ENCODE data around the gene CADPS2. TPM values are rescaled to one million over a fixed set of nuclear protein-coding genes. Genes with fewer than 3 reads are reported as not detected.

The CADPS2 gene
- total and polyA plus RNA-seq, 2 donors (not counting 1 experiment from before 2014, with no cell fraction given) = 11.5 to 32.2 TPM

DNA sequence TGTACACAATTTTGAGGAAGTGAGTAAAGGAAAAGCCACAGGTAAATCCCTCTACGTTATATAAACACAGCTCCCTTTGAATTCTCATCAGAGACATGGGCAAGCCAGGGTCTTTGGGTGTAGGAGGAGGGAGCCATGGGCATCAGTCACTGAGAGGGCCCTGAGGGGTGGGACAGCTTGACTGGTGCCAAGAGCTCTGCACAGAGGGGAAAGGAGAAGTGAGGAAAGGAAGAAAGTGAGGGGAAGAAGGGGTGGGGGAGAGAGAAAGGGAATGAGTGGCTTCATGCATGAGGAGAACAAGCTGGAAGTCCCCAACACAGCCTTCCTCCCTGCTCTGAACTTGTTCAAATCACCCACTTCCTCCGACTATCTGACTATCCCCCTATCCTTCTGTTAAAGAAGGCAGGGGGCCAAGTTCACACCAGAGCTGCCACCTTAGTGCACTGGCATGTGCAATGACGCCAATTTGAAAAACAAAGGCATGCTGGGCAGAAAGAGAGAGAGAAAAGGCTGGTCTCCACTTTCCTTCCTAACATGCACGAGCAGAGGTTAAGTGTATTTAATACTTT is 167.2 kb downstream of the CADPS2 start:
- Histone ChIP-seq H3K4me3 (replicated peaks in 1 of 4; ENCODE audit: control extremely low read depth in 1 of 4, insufficient read depth in 1 of 4, low read depth in 3 of 4, low read length in 4 of 4) (no peak overlapping the region), H3K9ac (ENCODE audit: insufficient read depth, low read length) (no peak overlapping the region)

DNA sequence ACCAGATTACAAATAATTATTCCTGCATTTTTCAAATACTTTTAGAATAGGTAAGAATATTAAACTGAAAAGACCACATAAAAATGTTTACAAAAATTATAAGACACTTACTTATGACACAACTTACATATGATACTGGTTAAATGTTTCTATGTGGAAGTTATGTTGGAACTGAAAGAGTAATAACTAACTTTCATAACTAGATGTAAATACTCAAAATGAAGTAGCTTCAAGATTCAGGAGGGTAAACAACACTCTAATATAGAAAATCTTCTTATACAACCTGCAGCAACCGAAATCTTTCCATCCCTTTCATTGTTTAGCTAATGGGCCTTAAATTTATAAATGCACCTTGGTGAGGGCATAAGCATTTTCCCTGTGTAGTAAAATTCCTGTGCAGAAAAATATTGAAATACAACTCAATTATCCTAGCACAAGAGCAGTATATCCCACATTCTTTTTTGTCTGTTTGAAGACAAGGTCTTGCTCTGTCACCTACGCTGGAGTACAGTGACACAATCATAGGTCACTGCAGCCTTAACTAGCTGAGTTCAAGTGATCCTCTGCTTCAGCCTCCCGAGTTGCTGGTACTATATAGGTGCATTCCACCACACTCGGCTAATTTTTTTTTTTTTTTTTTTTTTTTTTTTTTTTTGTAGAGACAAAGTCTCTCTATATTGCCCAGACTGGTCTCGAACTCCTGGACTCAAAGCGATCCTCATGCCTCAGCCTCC is 168.7 kb downstream of the CADPS2 start:
- DNase-seq (ENCODE audit: low read depth in 2 of 2) = no peak
- Histone ChIP-seq H3K79me2 (ENCODE audit: control insufficient read depth, insufficient read depth, low read length) (no peaks in the 10 kb centered on the region), H3K9me3 (ENCODE audit: control insufficient read depth, insufficient read depth, low read depth, low read length) (no peaks in the 10 kb centered on the region), H3K4me1 (ENCODE audit: control insufficient read depth, extremely low read depth, insufficient read depth, low read length) (no peaks in the 10 kb centered on the region), H3K4me3 (replicated peaks in 1 of 4; ENCODE audit: control extremely low read depth in 1 of 4, insufficient read depth in 1 of 4, low read depth in 3 of 4, low read length in 4 of 4) (no peak overlapping the region), H3K9ac (ENCODE audit: insufficient read depth, low read length) (no peak overlapping the region), H3K4me2 (ENCODE audit: extremely low read depth, insufficient read depth, low read length) (no peak overlapping the region), H4K20me1 (ENCODE audit: control insufficient read depth, extremely low read depth, insufficient read depth, low read length) (no peaks in the 10 kb centered on the region), H2AFZ (ENCODE audit: low read length) (no peak overlapping the region), H3K27me3 (ENCODE audit: control insufficient read depth, insufficient read depth, low read length) (no peaks in the 10 kb centered on the region), H3K36me3 (ENCODE audit: control insufficient read depth, insufficient read depth, low read length) (no peaks in the 10 kb centered on the region), H3K27ac (ENCODE audit: insufficient read depth, low read length) (no peak overlapping the region)
- TF ChIP-seq, protein P1, sequence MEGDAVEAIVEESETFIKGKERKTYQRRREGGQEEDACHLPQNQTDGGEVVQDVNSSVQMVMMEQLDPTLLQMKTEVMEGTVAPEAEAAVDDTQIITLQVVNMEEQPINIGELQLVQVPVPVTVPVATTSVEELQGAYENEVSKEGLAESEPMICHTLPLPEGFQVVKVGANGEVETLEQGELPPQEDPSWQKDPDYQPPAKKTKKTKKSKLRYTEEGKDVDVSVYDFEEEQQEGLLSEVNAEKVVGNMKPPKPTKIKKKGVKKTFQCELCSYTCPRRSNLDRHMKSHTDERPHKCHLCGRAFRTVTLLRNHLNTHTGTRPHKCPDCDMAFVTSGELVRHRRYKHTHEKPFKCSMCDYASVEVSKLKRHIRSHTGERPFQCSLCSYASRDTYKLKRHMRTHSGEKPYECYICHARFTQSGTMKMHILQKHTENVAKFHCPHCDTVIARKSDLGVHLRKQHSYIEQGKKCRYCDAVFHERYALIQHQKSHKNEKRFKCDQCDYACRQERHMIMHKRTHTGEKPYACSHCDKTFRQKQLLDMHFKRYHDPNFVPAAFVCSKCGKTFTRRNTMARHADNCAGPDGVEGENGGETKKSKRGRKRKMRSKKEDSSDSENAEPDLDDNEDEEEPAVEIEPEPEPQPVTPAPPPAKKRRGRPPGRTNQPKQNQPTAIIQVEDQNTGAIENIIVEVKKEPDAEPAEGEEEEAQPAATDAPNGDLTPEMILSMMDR (conservative IDR thresholded peaks at IDR 0.05 in 1 of 2, IDR thresholded peaks at IDR 0.05 in 1 of 2; ENCODE audit: low read depth in 1 of 2, low read length in 2 of 2) = no peak
- TF ChIP-seq EZH2 (IDR thresholded peaks at IDR 0.05; ENCODE audit: low read length, missing control alignments) = no peak

More for the DNA sequence above, 167.2 kb downstream of the CADPS2 start:
- no peaks in the 10 kb centered on the region for H3K4me1 ChIP-seq (ENCODE audit: control insufficient read depth, extremely low read depth, insufficient read depth, low read length)
- TF ChIP-seq EZH2 (IDR thresholded peaks at IDR 0.05; ENCODE audit: low read length, missing control alignments) = no peak
- TF ChIP-seq, protein P1 (conservative IDR thresholded peaks at IDR 0.05 in 1 of 2, IDR thresholded peaks at IDR 0.05 in 1 of 2; ENCODE audit: low read depth in 1 of 2, low read length in 2 of 2) = no peak
- no peaks in the 10 kb centered on the region for H4K20me1 ChIP-seq (ENCODE audit: control insufficient read depth, extremely low read depth, insufficient read depth, low read length)
- no peak overlapping the region for H2AFZ ChIP-seq (ENCODE audit: low read length)
- no peaks in the 10 kb centered on the region for H3K27me3 ChIP-seq (ENCODE audit: control insufficient read depth, insufficient read depth, low read length)
- no peaks in the 10 kb centered on the region for H3K79me2 ChIP-seq (ENCODE audit: control insufficient read depth, insufficient read depth, low read length)
- H3K36me3 ChIP-seq (ENCODE audit: control insufficient read depth, insufficient read depth, low read length) = no peaks in the 10 kb centered on the region
- H3K9me3 ChIP-seq (ENCODE audit: control insufficient read depth, insufficient read depth, low read depth, low read length) = no peaks in the 10 kb centered on the region
- DNase-seq (ENCODE audit: low read depth in 2 of 2) = no peak
- no peak overlapping the region for H3K27ac ChIP-seq (ENCODE audit: insufficient read depth, low read length)
- H3K4me2 ChIP-seq (ENCODE audit: extremely low read depth, insufficient read depth, low read length) = no peak overlapping the region

DNA sequence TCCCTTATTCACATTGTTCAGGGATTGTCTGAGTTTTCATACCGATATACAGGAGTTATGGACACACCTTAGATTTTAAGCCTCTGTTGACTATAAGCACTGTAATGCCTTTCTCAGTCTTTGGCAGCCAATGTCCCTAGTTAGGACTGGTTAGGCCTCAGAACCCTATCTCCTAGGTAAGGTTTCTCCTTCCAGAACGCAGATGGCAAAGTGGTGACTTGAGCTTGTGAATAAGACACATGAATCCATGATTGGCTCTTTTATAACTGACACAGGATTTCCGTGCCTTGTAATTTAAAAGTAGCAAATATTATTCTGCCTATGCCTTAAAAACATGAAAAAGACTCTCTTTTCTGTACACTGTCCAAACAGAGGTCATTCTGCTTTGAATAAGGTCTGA is 171.1 kb downstream of the CADPS2 start:
- Histone ChIP-seq H3K4me2 (ENCODE audit: extremely low read depth, insufficient read depth, low read length) (no peak overlapping the region), H3K4me3 (replicated peaks in 1 of 4; ENCODE audit: control extremely low read depth in 1 of 4, insufficient read depth in 1 of 4, low read depth in 3 of 4, low read length in 4 of 4) (no peak overlapping the region), H3K9me3 (ENCODE audit: control insufficient read depth, insufficient read depth, low read depth, low read length) (no peaks in the 10 kb centered on the region), H3K4me1 (ENCODE audit: control insufficient read depth, extremely low read depth, insufficient read depth, low read length) (no peaks in the 10 kb centered on the region), H3K27ac (ENCODE audit: insufficient read depth, low read length) (no peak overlapping the region), H4K20me1 (ENCODE audit: control insufficient read depth, extremely low read depth, insufficient read depth, low read length) (no peaks in the 10 kb centered on the region), H3K79me2 (ENCODE audit: control insufficient read depth, insufficient read depth, low read length) (no peaks in the 10 kb centered on the region), H3K36me3 (ENCODE audit: control insufficient read depth, insufficient read depth, low read length) (no peaks in the 10 kb centered on the region), H3K27me3 (ENCODE audit: control insufficient read depth, insufficient read depth, low read length) (no peaks in the 10 kb centered on the region), H3K9ac (ENCODE audit: insufficient read depth, low read length) (no peak overlapping the region), H2AFZ (ENCODE audit: low read length) (no peak overlapping the region)
- no peak for TF ChIP-seq EZH2 (IDR thresholded peaks at IDR 0.05; ENCODE audit: low read length, missing control alignments)
- TF ChIP-seq, protein P1 (conservative IDR thresholded peaks at IDR 0.05 in 1 of 2, IDR thresholded peaks at IDR 0.05 in 1 of 2; ENCODE audit: low read depth in 1 of 2, low read length in 2 of 2) = no peak
- no peak for DNase-seq (ENCODE audit: low read depth in 2 of 2)
